Osteoblast (primary cell): ENCODE measurements around the gene ATRN. TPM values are rescaled to one million over a fixed set of nuclear protein-coding genes. Genes with fewer than 3 reads are reported as not detected.
A peak's percentile ranks its signal among the peaks of the same experiment; 100 is the strongest.

ENCODE experiments used
- DNase-seq: peaks from one replicate; pipeline ENCODE4 v3.0.0; 2011; ENCODE audit warnings: low spot score, mixed read lengths; ENCODE audit not compliant: insufficient read length; ENCODE audit errors: missing footprints
- H2AFZ ChIP-seq: 2 replicates; pipeline ENCODE4 v1.6.0; 2011; ENCODE audit warnings: mild to moderate bottlenecking, low read length
- H3K27ac ChIP-seq: 2 replicates; pipeline ENCODE4 v1.5.1; 2011; ENCODE audit warnings: mild to moderate bottlenecking, low read depth, low read length, moderate library complexity
- H3K27me3 ChIP-seq: 2 replicates; pipeline ENCODE4 v1.6.0; 2012; ENCODE audit warnings: mild to moderate bottlenecking, control low read depth, inconsistent platforms, low read length, moderate library complexity; ENCODE audit not compliant: insufficient read depth
- H3K36me3 ChIP-seq: 2 replicates; pipeline ENCODE4 v1.5.1; 2011; ENCODE audit warnings: mild to moderate bottlenecking, low read length, control low read depth, moderate library complexity; ENCODE audit not compliant: insufficient read depth
- H3K4me1 ChIP-seq: 2 replicates; pipeline ENCODE4 v1.5.1; 2011; ENCODE audit warnings: mild to moderate bottlenecking, low read length, control low read depth, moderate library complexity; ENCODE audit not compliant: insufficient read depth
- H3K4me2 ChIP-seq: 2 replicates; pipeline ENCODE4 v1.6.0; 2011; ENCODE audit warnings: mild to moderate bottlenecking, low read length; ENCODE audit not compliant: insufficient read depth
- H3K4me3 ChIP-seq: fragments of 200-600 bp; sonication (generic); 3 replicates; pipeline ENCODE4 v1.5.1; 2012; ENCODE audit warnings: mild to moderate bottlenecking, low read length, inconsistent platforms; ENCODE audit not compliant: insufficient read depth
- H3K79me2 ChIP-seq: 2 replicates; pipeline ENCODE4 v1.6.0; 2012; ENCODE audit warnings: mild to moderate bottlenecking, low read length, control low read depth, inconsistent platforms; ENCODE audit not compliant: insufficient read depth
- H3K9me3 ChIP-seq: 2 replicates; pipeline ENCODE4 v1.5.1; 2011; ENCODE audit warnings: low read depth, low read length, control low read depth
- H4K20me1 ChIP-seq: 2 replicates; pipeline ENCODE4 v1.6.0; 2012; ENCODE audit warnings: mild to moderate bottlenecking, low read length, control low read depth; ENCODE audit not compliant: insufficient read depth
- total RNA-seq: library from RNA; depleted of rRNA; stranded (reverse); fragments of >200 nt; gene quantifications from 2 replicates; pipeline ENCODE4 v1.2.3, GENCODE V29; 2012
- TF ChIP-seq, protein P1 (sequence below): IDR thresholded peaks from 2 replicates; pipeline ENCODE4 v1.5.1; 2011; ENCODE audit warnings: mild to moderate bottlenecking, low read depth, low read length, moderate library complexity; ENCODE audit errors: extremely low read depth

ATRN gene
- total RNA-seq, 1 donor = 48.1 TPM

DNA sequence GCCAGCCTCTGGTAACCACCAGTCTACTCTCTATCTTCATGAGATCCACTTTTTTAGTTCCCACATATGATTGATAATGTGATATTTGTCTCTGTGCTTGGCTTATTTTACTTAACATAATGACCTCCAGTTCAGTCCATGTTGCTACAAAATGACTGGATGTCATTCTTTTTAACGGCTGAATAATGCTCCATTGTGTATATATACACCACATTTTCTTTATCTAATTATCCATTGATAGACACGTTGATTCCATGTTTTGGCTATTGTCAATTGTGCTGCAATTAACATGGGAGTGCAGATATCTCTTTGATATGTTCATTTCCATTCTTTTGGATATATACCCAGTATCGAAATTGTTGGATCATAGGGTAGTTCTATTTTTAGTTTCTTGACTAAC is 89.3 kb downstream of the ATRN start:
- Histone ChIP-seq H3K27ac (no peak overlapping the region), H3K27me3 (no peaks in the 10 kb centered on the region), H3K79me2 (peaks cover 4% of the 10 kb centered on the region), H3K4me3 (no peak overlapping the region), H4K20me1 (peaks cover 6% of the 10 kb centered on the region), H3K4me1 (no peaks in the 10 kb centered on the region), H3K4me2 (no peak overlapping the region), H3K9me3 (no peaks in the 10 kb centered on the region), H3K36me3 (no peaks in the 10 kb centered on the region), H2AFZ (no peak overlapping the region)
- DNase-seq = no peak
- TF ChIP-seq, protein P1, sequence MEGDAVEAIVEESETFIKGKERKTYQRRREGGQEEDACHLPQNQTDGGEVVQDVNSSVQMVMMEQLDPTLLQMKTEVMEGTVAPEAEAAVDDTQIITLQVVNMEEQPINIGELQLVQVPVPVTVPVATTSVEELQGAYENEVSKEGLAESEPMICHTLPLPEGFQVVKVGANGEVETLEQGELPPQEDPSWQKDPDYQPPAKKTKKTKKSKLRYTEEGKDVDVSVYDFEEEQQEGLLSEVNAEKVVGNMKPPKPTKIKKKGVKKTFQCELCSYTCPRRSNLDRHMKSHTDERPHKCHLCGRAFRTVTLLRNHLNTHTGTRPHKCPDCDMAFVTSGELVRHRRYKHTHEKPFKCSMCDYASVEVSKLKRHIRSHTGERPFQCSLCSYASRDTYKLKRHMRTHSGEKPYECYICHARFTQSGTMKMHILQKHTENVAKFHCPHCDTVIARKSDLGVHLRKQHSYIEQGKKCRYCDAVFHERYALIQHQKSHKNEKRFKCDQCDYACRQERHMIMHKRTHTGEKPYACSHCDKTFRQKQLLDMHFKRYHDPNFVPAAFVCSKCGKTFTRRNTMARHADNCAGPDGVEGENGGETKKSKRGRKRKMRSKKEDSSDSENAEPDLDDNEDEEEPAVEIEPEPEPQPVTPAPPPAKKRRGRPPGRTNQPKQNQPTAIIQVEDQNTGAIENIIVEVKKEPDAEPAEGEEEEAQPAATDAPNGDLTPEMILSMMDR = no peak

DNA sequence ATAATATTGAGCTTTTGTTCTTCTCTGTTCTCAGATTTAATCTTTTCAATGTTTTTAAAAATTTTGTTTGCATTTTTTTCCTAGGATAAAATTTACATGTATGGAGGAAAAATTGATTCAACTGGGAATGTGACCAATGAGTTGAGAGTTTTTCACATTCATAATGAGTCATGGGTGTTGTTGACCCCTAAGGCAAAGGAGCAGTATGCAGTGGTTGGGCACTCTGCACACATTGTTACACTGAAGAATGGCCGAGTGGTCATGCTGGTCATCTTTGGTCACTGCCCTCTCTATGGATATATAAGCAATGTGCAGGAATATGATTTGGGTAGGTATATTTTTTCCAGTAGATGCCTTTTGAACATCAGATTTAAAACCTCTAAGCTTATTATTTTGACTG is 89.8 kb downstream of the ATRN start:
- H3K9me3 ChIP-seq = no peaks in the 10 kb centered on the region
- no peaks in the 10 kb centered on the region for H3K36me3 ChIP-seq

DNA sequence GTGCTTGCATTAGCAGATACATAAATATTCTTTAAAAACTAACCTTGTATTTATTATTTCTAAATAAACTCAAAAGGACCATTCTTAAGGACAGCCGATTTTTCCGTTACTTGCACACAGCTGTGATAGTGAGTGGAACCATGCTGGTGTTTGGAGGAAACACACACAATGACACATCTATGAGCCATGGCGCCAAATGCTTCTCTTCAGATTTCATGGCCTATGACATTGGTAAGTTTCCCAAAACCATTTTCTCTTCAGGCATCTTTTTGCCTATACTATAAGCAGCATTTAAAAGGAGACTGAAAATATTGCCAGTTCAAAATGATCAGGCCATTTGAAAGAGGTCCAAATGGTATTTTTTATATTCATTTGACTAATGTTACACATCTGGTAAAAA is 92.3 kb downstream of the ATRN start:
- H3K27ac ChIP-seq = no peak overlapping the region
- TF ChIP-seq, protein P1 = no peak
- DNase-seq = no peak
- no peak overlapping the region for H3K4me3 ChIP-seq
- no peaks in the 10 kb centered on the region for H3K9me3 ChIP-seq
- H4K20me1 ChIP-seq = peaks cover 6% of the 10 kb centered on the region
- no peaks in the 10 kb centered on the region for H3K27me3 ChIP-seq
- no peak overlapping the region for H2AFZ ChIP-seq
- H3K4me2 ChIP-seq = no peak overlapping the region
- H3K4me1 ChIP-seq = no peaks in the 10 kb centered on the region
- peaks cover 4% of the 10 kb centered on the region for H3K79me2 ChIP-seq
- no peaks in the 10 kb centered on the region for H3K36me3 ChIP-seq

More for the DNA sequence above, 89.8 kb downstream of the ATRN start:
- Histone ChIP-seq H3K27me3 (no peaks in the 10 kb centered on the region), H3K4me2 (no peak overlapping the region), H4K20me1 (peaks cover 6% of the 10 kb centered on the region), H2AFZ (no peak overlapping the region), H3K4me1 (no peaks in the 10 kb centered on the region), H3K79me2 (peaks cover 4% of the 10 kb centered on the region), H3K27ac (no peak overlapping the region), H3K4me3 (no peak overlapping the region)
- TF ChIP-seq, protein P1 = no peak
- no peak for DNase-seq

DNA sequence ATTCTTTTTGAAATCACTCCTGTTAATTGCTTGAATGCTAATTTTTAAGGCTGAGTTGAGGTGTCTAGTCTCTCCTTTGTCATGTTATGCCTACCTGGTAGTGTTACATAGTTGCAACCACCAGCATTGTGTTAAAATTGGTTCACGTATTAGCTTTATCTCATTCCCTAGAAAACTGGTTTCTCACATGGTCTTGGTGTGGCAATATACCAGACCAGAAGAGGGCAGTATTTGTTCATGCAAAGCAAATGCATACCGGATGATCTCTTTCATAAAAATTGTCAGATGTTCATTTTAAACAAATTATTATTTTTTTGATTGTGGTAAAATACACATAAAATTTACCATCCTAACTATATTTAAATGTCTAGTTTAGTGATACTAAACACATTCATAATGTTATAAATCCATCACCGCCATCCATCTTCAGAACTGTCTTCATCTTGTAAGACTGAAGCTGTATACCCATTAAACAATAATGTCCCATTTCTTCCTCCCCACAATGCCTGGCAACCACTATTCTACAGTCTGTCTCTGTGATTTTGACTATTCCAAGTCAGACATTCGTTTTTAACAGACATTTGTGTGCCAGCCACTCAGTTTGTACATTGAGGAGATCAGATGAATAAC is 92.8 kb downstream of the ATRN start:
- DNase-seq = peak; percentile 62

More for the DNA sequence above, 92.8 kb downstream of the ATRN start:
- Histone ChIP-seq H3K4me1 (no peaks in the 10 kb centered on the region), H3K79me2 (peaks cover 4% of the 10 kb centered on the region), H3K4me2 (no peak overlapping the region), H3K27me3 (no peaks in the 10 kb centered on the region), H2AFZ (no peak overlapping the region), H3K27ac (no peak overlapping the region), H4K20me1 (peaks cover 6% of the 10 kb centered on the region), H3K9me3 (no peaks in the 10 kb centered on the region), H3K4me3 (no peak overlapping the region), H3K36me3 (no peaks in the 10 kb centered on the region)
- TF ChIP-seq, protein P1 = peak; percentile 79
